Amniotic epithelial cell (primary cell): Measurements from ENCODE around the gene ALX4.

Experiments
- DNase-seq: peaks from one replicate; pipeline ENCODE4 v3.0.0-alpha.2; 2010; ENCODE audit warnings: low read depth

ALX4 gene

GRCh38 chr11:44315947-44316658, 6.2 kb upstream of the ALX4 start:
- no peak for DNase-seq

- no peak for DNase-seq
These were observed 4.8 kb upstream of the ALX4 start for GRCh38 chr11:44314733-44315132.

- no peak for DNase-seq
These were observed 4.0 kb upstream of the ALX4 start for GRCh38 chr11:44313761-44314489.

GRCh38 chr11:44312876-44313275, 2.9 kb upstream of the ALX4 start:
- DNase-seq: no peak

- no peak for DNase-seq
These were observed 1.7 kb upstream of the ALX4 start for GRCh38 chr11:44311339-44312261.

GRCh38 chr11:44310463-44311272, 729 bp upstream of the ALX4 start:
- no peak for DNase-seq

- DNase-seq: no peak
These were observed 195 bp upstream of the ALX4 start for GRCh38 chr11:44310206-44310462.

- DNase-seq: no peak
These were observed 939 bp downstream of the ALX4 start for GRCh38 chr11:44308923-44309477.

GRCh38 chr11:44308256-44308922, 1.6 kb downstream of the ALX4 start:
- DNase-seq: no peak

GRCh38 chr11:44307340-44308099, 2.4 kb downstream of the ALX4 start:
- no peak for DNase-seq

- no peak for DNase-seq
These were observed 3.1 kb downstream of the ALX4 start for GRCh38 chr11:44306918-44307244.

- no peak for DNase-seq
These were observed 3.7 kb downstream of the ALX4 start for GRCh38 chr11:44306052-44306917.

- DNase-seq: no peak
These were observed 4.4 kb downstream of the ALX4 start for GRCh38 chr11:44305470-44306051.

GRCh38 chr11:44305026-44305469, 4.9 kb downstream of the ALX4 start:
- DNase-seq: no peak

- no peak for DNase-seq
These were observed 5.6 kb downstream of the ALX4 start for GRCh38 chr11:44304091-44305025.

- DNase-seq: no peak
These were observed 6.5 kb downstream of the ALX4 start for GRCh38 chr11:44303401-44303938.

GRCh38 chr11:44301564-44302271, 8.2 kb downstream of the ALX4 start:
- peak; percentile 68 for DNase-seq
